Mesendoderm (in vitro differentiated cells): ENCODE data around the gene MORN1.

ENCODE experiments used
- DNase-seq: peaks from one replicate; pipeline ENCODE4 v3.0.0; 2013
- H2AK5ac ChIP-seq: 2 replicates; pipeline ENCODE4 v1.6.1; 2013; ENCODE audit warnings: low read length, inconsistent platforms
- H2BK120ac ChIP-seq: 2 replicates; pipeline ENCODE4 v1.6.1; 2013; ENCODE audit warnings: low read depth, mild to moderate bottlenecking, low read length, moderate library complexity, mixed read lengths
- H2BK15ac ChIP-seq: replicated peaks from 2 replicates; pipeline ENCODE4 v1.6.1; 2013; ENCODE audit warnings: low read depth, mild to moderate bottlenecking, moderate library complexity
- H2BK5ac ChIP-seq: 2 replicates; pipeline ENCODE4 v1.6.1; 2013; ENCODE audit warnings: low read length, inconsistent platforms
- H3K18ac ChIP-seq: 2 replicates; pipeline ENCODE4 v1.6.1; 2013; ENCODE audit warnings: mild to moderate bottlenecking, low read length, mixed read lengths
- H3K23ac ChIP-seq: one replicate; pipeline ENCODE4 v1.6.1; 2013; ENCODE audit warnings: low read length
- H3K27ac ChIP-seq: 2 replicates; pipeline ENCODE4 v1.5.1; 2013; ENCODE audit warnings: low read depth, mild to moderate bottlenecking, inconsistent platforms, low read length, moderate library complexity
- H3K27me3 ChIP-seq: 2 replicates; pipeline ENCODE4 v1.6.1; 2013; ENCODE audit warnings: low read length, control low read depth, mild to moderate bottlenecking, inconsistent platforms; ENCODE audit not compliant: insufficient read depth, poor library complexity
- H3K36me3 ChIP-seq: 2 replicates; pipeline ENCODE4 v1.6.1; 2013; ENCODE audit warnings: low read length, inconsistent platforms; ENCODE audit not compliant: control insufficient read depth, insufficient read depth
- H3K4ac ChIP-seq: one replicate; pipeline ENCODE4 v1.6.1; 2013; ENCODE audit warnings: low read depth, mild to moderate bottlenecking, low read length, moderate library complexity
- H3K4me1 ChIP-seq: 2 replicates; pipeline ENCODE4 v1.6.1; 2013; ENCODE audit warnings: low read depth, low read length, inconsistent platforms; ENCODE audit not compliant: control insufficient read depth
- H3K4me2 ChIP-seq: 2 replicates; pipeline ENCODE4 v1.6.1; 2013; ENCODE audit warnings: low read length
- H3K4me3 ChIP-seq: 2 replicates; pipeline ENCODE4 v1.5.1; 2013; ENCODE audit warnings: mild to moderate bottlenecking, low read length
- H3K56ac ChIP-seq: one replicate; pipeline ENCODE4 v1.6.1; 2013; ENCODE audit warnings: low read length
- H3K79me1 ChIP-seq: 2 replicates; pipeline ENCODE4 v1.6.1; 2013; ENCODE audit warnings: low read length, inconsistent platforms
- H3K79me2 ChIP-seq: 2 replicates; pipeline ENCODE4 v1.6.1; 2013; ENCODE audit warnings: mild to moderate bottlenecking, low read length; ENCODE audit not compliant: control insufficient read depth, insufficient read depth
- H3K9ac ChIP-seq: 2 replicates; pipeline ENCODE4 v1.6.1; 2013; ENCODE audit warnings: low read length, inconsistent platforms
- H4K5ac ChIP-seq: one replicate; pipeline ENCODE4 v1.6.1; 2013; ENCODE audit warnings: low read length
- H4K8ac ChIP-seq: one replicate; pipeline ENCODE4 v1.6.1; 2013; ENCODE audit warnings: low read depth, mild to moderate bottlenecking, control low read depth, low read length, moderate library complexity
- WGBS: extraction: QIAGEN DNeasy Blood & Tissue Kit; methylation state at CpG from one replicate; pipeline ENCODE4 v1.1.7; 2013; ENCODE audit warnings: low lambda C conversion rate, missing lambda C conversion rate; ENCODE audit not compliant: insufficient coverage; ENCODE audit errors: extremely low coverage; 5-methylcytosine and 5-hydroxymethylcytosine counted together

The MORN1 gene

GRCh38 chr1:2348346-2349325 lies 42.7 kb downstream of the MORN1 start:
- H3K23ac ChIP-seq = no peak overlapping the region
- no peak overlapping the region for H2BK5ac ChIP-seq
- H3K27ac ChIP-seq = no peak overlapping the region
- H3K4me1 ChIP-seq = no peaks in the 10 kb centered on the region
- no peak overlapping the region for H2BK120ac ChIP-seq
- no peak overlapping the region for H3K4me3 ChIP-seq
- no peak overlapping the region for H3K18ac ChIP-seq
- no peaks in the 10 kb centered on the region for H3K79me1 ChIP-seq
- no peaks in the 10 kb centered on the region for H3K79me2 ChIP-seq
- no peak overlapping the region for H2AK5ac ChIP-seq
- no peak for DNase-seq
- H2BK15ac ChIP-seq = no peak overlapping the region
- no CpG with 5 or more reads among the region's 59 CpGs for WGBS
- H3K4me2 ChIP-seq = no peak overlapping the region
- H3K36me3 ChIP-seq = no peaks in the 10 kb centered on the region
- H4K8ac ChIP-seq = no peak overlapping the region
- no peak overlapping the region for H3K4ac ChIP-seq
- no peak overlapping the region for H3K56ac ChIP-seq
- no peak overlapping the region for H3K9ac ChIP-seq
- no peak overlapping the region for H4K5ac ChIP-seq
- no peaks in the 10 kb centered on the region for H3K27me3 ChIP-seq

GRCh38 chr1:2347896-2348295 lies 43.5 kb downstream of the MORN1 start:
- Histone ChIP-seq H2AK5ac (no peak overlapping the region), H2BK5ac (no peak overlapping the region), H4K8ac (no peak overlapping the region), H3K79me2 (no peaks in the 10 kb centered on the region), H3K4me2 (no peak overlapping the region), H3K18ac (no peak overlapping the region), H3K9ac (no peak overlapping the region), H3K4me1 (no peaks in the 10 kb centered on the region), H4K5ac (no peak overlapping the region), H3K4me3 (no peak overlapping the region), H3K27me3 (no peaks in the 10 kb centered on the region), H3K56ac (no peak overlapping the region), H3K27ac (no peak overlapping the region), H2BK15ac (no peak overlapping the region), H3K4ac (no peak overlapping the region), H3K36me3 (no peaks in the 10 kb centered on the region), H3K79me1 (no peaks in the 10 kb centered on the region), H3K23ac (no peak overlapping the region), H2BK120ac (no peak overlapping the region)
- DNase-seq = peak; percentile 26
- WGBS = no CpG with 5 or more reads among the region's 23 CpGs

- no peak overlapping the region for H3K23ac ChIP-seq
- H3K4me1 ChIP-seq = no peaks in the 10 kb centered on the region
- H3K9ac ChIP-seq = no peak overlapping the region
- H3K4me3 ChIP-seq = no peak overlapping the region
- WGBS = no CpG with 5 or more reads among the region's 13 CpGs
- H3K56ac ChIP-seq = no peak overlapping the region
- no peak overlapping the region for H3K4ac ChIP-seq
- H3K4me2 ChIP-seq = no peak overlapping the region
- no peak overlapping the region for H2BK15ac ChIP-seq
- H2BK5ac ChIP-seq = no peak overlapping the region
- H3K18ac ChIP-seq = no peak overlapping the region
- no peak overlapping the region for H3K27ac ChIP-seq
- no peaks in the 10 kb centered on the region for H3K36me3 ChIP-seq
- H3K79me1 ChIP-seq = no peaks in the 10 kb centered on the region
- H2BK120ac ChIP-seq = no peak overlapping the region
- no peaks in the 10 kb centered on the region for H3K79me2 ChIP-seq
- H2AK5ac ChIP-seq = no peak overlapping the region
- no peaks in the 10 kb centered on the region for H3K27me3 ChIP-seq
- H4K5ac ChIP-seq = no peak overlapping the region
- H4K8ac ChIP-seq = no peak overlapping the region
- no peak for DNase-seq
Measured at GRCh38 chr1:2347409-2347785, 44.0 kb downstream of the MORN1 start.

- no peak overlapping the region for H2BK15ac ChIP-seq
- no peak overlapping the region for H3K9ac ChIP-seq
- no peak overlapping the region for H2AK5ac ChIP-seq
- H3K56ac ChIP-seq = no peak overlapping the region
- H3K4me2 ChIP-seq = no peak overlapping the region
- no peak overlapping the region for H3K23ac ChIP-seq
- H3K79me2 ChIP-seq = no peaks in the 10 kb centered on the region
- no peak overlapping the region for H2BK120ac ChIP-seq
- DNase-seq = no peak
- H3K18ac ChIP-seq = no peak overlapping the region
- H3K4ac ChIP-seq = no peak overlapping the region
- no peaks in the 10 kb centered on the region for H3K4me1 ChIP-seq
- no peaks in the 10 kb centered on the region for H3K79me1 ChIP-seq
- H2BK5ac ChIP-seq = no peak overlapping the region
- H3K27me3 ChIP-seq = no peaks in the 10 kb centered on the region
- no peak overlapping the region for H4K8ac ChIP-seq
- H4K5ac ChIP-seq = no peak overlapping the region
- no peak overlapping the region for H3K4me3 ChIP-seq
- H3K36me3 ChIP-seq = no peaks in the 10 kb centered on the region
- WGBS = no CpG with 5 or more reads among the region's 17 CpGs
- no peak overlapping the region for H3K27ac ChIP-seq
Measured at GRCh38 chr1:2346691-2347408, 44.5 kb downstream of the MORN1 start.

- no peak overlapping the region for H3K4ac ChIP-seq
- H2BK5ac ChIP-seq = no peak overlapping the region
- no peak for DNase-seq
- H3K18ac ChIP-seq = no peak overlapping the region
- H2BK120ac ChIP-seq = no peak overlapping the region
- H4K8ac ChIP-seq = no peak overlapping the region
- no peaks in the 10 kb centered on the region for H3K4me1 ChIP-seq
- no peaks in the 10 kb centered on the region for H3K27me3 ChIP-seq
- no peak overlapping the region for H3K23ac ChIP-seq
- H3K4me3 ChIP-seq = no peak overlapping the region
- no peak overlapping the region for H3K4me2 ChIP-seq
- H3K36me3 ChIP-seq = no peaks in the 10 kb centered on the region
- no peak overlapping the region for H3K27ac ChIP-seq
- no peak overlapping the region for H3K56ac ChIP-seq
- no peaks in the 10 kb centered on the region for H3K79me1 ChIP-seq
- H3K79me2 ChIP-seq = no peaks in the 10 kb centered on the region
- WGBS = no CpG with 5 or more reads among the region's 24 CpGs
- no peak overlapping the region for H3K9ac ChIP-seq
- H2AK5ac ChIP-seq = no peak overlapping the region
- H4K5ac ChIP-seq = no peak overlapping the region
- H2BK15ac ChIP-seq = no peak overlapping the region
Measured at GRCh38 chr1:2345297-2346075, 45.9 kb downstream of the MORN1 start.
